HG03342 (cell line): ENCODE data around the gene ITPR1.

Experiments used
- ATAC-seq: cut with Tn5 transposase; IDR thresholded peaks from one replicate; pipeline ENCODE4 v1.9.1; 2021; ENCODE audit warnings: mild to moderate bottlenecking, moderate library complexity; ENCODE audit not compliant: unreplicated experiment

The ITPR1 gene

DNA sequence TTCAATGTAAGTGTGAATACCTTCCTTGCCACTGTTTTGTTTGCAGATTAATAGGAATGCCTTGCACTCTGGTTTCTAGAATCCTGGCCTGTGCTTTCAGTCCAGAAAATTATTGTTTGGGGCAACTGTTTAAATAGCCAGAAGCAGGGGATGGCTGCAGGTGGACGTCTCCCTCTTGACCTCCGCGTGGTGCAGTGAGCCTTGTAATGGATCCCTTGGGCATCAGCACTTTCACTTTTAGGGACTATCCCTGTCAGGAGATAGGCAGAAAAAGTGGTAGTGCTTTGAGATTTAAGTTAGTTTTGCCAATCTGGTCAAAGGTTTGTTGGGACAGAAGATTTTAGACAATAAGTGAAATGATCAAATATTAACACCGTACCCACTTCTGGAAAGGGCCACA, 307.4 kb downstream of the ITPR1 start:
- ATAC-seq, result no peak

DNA sequence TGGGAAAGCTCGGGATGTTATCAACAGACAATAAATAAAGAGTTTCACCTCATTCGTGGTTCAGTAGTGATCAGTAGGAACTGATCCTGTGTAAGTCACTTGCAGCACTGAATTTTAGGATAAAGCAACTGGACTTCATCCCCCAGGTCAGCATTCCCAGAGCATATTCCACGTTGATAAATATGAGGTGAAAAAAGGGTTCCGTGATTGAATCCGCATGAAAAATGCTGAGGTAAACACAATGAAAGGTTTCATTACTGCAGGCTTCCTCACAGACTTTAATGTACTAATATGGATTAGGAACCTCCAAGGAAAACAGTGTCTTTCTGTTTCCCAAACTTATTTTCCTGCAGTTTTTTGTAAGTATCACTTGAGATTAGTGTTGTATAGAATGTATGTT, 308.7 kb downstream of the ITPR1 start:
- ATAC-seq, result no peak

DNA sequence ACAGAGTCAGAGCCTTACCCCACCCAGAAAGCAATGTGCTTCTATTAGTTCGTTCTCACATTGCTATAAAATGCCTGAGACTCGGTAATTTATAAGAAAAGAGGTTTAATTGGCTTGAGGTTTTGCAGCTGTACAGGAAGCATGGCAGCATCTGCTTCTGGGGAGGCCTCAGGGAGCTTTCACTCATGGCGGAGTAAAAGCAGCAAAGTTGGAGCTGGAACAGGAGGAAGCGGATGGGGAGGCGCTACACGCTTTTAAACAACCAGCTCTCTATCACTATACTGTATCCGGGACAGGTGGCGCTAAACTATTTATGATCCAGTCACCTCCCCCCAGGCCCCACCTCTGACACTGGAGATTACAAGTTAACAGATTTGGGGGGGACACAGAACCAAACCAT, 309.8 kb downstream of the ITPR1 start:
- ATAC-seq, result no peak

DNA sequence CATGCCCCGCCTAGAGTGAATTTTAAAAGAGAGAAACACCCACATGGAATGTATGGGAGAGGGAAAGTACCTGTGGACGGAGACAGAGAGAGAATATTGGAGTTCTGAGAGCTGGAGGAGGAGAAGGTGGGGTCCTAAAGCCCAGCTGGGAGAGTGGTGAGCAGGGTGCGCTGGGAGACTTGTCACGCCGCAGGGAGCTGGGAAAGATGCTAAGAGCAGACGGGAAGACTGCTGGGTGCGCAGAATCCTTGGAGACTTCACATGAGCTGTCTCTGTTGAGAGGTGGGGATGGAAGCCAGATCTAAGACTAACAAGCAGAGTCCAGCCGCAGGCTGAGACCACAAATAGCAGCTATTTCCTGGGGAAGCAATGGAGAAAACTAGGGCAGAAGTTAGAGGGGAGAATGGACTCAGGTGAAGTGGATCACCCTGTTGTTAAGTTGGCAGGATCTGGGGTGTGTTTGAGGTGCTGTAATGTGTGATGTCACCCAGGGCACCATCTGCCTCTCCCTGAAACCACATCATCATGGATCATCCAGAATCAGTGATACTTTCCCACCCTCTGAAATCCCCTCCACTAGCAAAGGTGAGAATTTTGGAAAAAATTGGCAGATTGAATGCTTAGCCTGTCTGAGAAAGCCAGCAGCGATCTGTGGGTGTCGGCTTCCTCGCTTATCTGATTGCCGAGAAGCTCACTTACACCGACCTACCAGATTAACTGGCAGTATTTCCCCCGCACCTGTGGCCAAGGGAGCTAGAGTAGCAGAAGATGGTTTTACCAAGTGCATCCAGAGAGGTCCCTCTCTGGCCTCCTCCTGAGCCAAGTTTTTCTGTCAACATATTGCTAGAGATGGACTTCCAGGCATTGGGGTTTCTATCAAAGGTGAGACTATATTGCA, 311.3 kb downstream of the ITPR1 start:
- no peak for ATAC-seq

DNA sequence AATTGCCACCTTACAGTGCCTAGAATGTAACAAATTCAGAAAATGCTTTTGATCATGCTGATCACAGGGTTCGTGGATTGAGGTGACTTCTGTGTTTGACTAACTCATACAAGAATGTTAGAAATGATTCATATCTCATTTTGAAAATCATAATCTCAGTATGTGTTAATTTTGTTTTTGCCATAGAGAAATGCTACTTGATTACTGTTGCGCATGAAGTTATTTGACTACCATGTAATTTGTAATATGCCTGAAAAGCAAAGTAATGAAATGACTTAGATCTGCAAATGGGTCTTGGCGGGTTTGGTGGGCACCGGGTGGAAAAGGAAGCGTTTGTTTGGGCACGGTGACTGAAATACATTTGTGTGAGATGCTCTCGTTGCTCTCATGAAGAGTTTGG, 312.5 kb downstream of the ITPR1 start:
- no peak for ATAC-seq

DNA sequence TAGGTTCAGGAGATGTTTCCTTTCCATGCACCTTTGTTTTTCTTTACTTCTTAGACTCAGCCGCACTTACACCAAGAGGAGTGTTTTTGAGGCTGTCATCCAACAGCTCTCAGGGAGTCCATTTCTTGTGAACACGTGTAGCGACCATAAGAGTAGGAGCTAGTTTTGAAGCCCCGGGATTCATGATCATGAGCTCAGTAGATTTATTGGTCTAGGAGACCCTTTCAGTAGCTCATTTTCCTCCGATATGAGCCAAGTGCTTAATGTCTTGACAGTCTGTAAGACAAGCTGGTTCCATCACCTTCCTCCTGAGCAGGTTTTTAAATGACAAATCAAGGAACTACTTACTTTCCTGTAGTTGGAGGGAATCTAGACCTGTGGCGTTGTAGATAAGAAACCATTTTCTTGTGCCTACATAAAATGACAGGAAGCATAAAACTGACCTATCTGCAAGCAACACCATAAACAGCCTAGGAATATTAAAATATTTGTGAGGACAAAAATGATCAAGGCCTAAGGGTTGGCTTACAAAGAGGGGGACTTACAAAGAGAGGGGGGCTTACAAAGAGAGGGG, 313.5 kb downstream of the ITPR1 start:
- ATAC-seq, result no peak

DNA sequence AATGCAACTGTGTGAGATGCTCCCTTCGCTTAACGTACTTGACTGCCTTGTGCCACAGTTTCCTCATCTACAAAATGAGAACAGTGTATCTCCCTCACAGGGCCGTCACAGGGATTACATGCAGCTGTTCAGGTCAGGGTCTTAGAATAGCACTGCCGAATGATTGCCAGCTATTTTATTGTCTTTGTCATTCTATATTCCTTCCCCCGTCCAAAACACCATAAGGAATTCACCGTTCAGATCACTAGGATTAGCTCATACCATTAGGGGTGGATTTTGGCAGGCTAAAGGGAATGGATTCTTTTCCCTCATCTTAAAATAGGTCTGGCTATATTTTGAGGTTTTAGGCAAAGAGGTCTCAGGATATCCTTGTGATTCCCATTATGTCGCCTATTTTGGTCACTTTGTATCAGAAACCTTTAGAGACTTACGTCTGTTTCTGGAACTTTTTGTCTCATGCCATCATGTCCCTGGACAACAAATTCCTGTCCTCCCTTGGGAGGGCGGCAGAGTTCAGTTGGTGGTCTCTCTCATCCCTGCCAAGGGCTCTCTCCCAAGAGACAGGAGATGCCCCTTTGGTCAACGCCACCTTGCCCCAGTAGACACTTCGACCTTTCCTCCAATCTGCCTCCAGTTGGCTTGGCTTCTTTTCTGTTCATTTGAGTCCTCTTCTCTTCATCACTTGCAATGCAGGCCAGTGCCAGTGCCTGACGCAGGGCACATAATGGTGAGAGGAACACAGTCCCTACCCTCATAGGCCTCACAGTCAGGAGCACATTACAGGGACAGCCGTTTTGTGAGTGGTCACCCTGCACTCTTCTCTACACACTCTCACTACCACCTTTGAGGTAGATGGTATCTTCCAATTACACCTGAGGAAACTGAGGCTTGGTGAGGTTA, 314.5 kb downstream of the ITPR1 start:
- no peak for ATAC-seq

DNA sequence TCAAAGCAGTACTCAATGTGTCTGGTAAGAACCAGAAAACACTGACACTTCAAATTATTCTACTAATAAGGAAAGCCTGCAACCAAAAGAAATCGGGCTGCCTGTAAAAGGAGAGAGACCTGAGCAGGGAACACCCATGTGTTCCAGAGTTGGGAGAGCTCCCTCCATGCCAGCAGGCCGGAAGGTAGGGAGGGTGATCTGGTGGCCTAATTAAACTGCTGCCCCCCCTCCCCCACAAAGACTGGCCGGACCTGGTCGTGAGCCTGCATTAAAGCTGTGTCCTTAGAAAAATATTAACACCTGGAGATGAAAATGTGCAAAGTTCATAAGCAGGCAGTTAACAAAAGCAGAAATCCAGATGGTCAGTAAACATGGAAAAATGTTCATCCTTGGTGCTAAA, 315.5 kb downstream of the ITPR1 start:
- no peak for ATAC-seq

DNA sequence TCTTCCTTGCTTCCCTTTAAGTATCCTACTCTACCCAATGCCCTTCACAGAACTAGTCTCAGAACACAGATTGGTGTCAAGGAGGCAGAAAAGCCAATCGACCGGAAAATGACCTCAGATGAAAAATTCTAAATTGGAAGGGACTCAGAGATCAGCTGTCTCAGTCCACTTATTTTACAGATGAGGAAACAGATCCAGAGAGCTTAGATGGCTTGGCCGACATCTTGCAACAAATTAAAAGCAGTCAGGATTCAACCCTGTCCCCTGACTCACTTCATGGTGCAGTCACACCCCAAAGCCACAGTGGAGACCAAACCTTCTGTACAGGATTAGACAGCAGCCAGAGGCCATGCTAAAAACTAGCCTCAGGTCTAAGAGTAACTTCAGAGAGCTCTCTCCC, 316.8 kb downstream of the ITPR1 start:
- ATAC-seq, result no peak

DNA sequence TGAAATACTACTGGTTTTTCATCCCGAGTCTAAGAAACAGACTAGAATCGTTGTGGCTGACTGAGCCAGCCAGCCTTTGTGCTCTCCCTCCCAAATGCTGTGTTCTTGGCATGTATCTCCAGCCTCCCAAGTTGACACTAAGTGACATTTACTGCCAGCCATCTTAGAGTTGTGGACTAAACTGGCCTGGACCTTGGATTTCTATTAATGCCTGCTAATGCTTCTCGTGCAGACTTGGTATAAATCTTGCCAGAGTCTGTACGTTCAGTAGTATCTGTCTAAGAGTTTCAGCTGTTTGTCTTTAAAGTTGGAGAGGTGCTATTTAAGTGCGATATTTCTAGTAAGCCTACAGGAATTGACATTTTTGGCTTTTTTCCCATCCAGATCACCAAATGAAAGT, 319.4 kb downstream of the ITPR1 start:
- ATAC-seq, result no peak

DNA sequence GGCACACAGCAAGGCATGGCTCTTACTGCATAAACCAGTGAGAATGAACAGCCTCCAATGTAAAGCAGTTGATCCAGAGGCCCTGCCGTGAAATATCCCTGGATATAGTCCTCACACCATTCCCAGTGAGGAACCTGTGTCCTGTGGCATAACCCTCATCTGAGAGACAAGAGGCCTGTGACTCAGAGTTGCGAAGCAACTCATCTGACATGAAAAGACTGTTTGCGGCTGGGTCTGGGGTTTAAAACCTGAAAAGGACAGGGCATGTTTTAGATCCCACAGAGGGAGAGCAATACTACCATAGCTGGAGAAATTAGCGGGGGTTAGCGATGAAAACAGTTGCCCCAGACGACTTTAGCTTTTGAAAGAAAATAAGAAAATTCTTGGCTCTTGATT, 320.8 kb downstream of the ITPR1 start:
- ATAC-seq, result no peak

DNA sequence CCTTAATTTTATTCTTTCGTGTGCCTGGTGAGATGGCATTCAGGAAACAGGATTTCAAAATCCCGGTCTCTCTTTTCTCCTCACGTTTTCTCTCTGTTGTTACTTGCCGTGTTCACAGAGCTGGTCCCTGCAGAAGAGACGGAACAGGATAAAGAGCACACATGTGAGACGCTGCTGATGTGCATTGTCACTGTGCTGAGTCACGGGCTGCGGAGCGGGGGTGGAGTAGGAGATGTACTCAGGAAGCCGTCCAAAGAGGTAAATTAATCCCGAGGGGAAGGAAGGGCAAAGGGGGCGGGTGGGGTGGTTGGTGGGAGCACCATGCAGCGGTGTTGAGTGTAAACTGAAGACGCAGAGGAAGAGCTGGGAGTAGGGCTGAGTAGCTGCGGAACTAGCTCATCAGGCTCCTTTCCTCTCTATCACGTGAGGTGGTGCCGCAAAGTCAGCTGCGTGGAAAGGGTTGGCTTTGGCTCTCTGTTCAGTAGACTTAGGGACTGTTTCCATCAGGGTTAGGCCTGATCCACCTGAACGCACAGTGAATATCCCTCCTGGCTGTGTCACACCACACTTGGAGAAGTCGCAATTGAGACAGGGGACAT, 321.3 kb downstream of the ITPR1 start:
- no peak for ATAC-seq

DNA sequence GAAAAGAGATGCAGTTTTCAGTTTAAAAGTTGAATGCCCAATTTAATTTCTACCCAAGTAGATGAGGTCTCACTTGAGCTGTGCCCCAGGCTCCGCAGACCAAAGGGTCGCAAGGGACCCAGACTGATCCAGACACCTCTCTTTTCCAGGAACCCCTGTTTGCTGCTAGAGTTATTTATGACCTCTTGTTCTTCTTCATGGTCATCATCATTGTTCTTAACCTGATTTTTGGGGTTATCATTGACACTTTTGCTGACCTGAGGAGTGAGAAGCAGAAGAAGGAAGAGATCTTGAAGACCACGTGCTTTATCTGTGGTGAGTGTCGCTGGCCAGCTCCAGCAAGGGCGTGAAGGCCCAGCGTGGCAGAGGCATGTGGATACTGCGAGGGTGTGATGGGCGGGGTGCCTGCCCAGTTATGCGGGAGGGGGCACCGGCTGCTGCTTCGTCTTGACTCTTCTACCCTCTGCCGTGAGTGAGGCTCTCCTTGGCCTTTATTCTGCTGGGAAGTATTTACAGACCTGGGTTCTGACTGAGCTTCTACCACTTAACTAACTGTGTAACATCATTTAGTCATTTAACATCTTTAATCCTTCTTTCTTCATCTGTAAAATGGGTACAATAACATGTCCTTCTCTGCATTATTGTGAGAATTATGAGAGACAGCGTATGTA, 321.9 kb downstream of the ITPR1 start:
- ATAC-seq, result no peak

DNA sequence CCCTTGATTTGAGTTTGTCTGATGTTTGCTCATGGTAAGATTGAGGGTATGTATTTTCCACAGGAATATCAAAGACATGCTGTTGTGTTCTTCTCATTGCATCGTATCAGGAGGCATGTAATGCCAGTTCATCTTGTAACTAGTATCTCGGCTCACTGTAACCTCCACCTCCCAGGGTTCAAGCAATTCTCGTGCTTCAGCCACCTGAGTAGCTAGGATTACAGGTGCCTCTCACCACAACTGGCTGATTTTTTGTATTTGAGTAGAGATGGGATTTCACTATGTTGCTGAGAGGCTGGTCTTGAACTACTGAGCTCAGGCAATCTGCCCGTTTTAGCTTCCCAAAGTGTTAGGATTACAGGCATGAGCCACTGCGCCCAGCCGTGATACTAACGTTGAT, 323.2 kb downstream of the ITPR1 start:
- ATAC-seq, result no peak

DNA sequence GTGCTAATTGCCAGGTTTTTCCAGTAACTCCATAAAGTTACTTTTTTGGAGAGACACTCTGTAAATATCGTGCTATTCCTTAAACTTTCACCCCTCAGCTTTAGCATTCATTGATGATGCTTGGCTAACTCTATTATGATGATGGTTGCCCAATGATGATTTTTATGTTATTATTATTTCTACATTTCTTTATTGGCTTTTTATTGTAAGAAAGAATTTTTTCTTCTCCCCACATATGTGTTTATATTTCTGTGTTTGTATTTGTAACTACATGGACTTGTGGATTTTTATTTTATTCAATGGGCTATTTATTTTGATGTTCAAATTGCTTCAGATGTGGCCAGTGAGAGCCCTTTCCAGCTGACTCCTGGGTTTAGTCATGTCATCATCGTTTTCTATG, 323.6 kb downstream of the ITPR1 start:
- ATAC-seq, result no peak

DNA sequence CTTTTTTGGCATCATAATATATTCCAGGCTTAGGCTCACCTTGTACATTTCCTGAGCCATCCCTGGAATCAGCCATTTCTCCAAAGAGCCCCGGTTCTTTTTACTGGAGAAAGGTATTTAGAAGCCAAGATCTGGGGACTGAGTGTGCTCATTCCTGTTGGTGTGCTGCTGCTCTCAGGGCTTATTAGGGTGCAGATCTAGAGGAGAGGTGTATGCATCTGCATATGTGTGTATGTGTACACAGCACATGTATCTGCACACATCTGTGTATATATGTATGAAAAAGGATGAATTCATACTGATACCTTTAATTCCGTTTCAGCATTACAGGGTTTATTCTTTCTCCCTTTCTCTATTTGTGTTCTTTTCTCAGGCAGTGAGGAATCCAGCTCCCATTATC, 324.0 kb downstream of the ITPR1 start:
- no peak for ATAC-seq

DNA sequence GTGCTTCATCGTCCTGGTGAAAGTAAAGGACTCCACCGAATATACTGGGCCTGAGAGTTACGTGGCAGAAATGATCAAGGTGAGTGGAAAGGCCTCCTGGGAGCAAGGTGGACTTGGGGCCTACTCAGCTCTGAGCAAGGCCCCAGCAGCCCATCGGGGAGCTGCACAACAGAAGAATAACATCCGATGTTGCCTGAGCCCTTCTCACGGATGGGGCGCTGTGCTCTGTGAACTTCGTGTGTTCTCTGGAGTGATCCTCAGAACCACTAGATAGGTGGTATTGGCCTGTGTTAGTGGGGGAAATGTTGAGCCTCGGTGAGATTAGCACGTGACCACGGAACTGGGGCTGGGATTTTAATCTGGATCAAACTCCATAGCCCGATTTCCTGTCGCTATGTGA, 325.0 kb downstream of the ITPR1 start:
- no peak for ATAC-seq

DNA sequence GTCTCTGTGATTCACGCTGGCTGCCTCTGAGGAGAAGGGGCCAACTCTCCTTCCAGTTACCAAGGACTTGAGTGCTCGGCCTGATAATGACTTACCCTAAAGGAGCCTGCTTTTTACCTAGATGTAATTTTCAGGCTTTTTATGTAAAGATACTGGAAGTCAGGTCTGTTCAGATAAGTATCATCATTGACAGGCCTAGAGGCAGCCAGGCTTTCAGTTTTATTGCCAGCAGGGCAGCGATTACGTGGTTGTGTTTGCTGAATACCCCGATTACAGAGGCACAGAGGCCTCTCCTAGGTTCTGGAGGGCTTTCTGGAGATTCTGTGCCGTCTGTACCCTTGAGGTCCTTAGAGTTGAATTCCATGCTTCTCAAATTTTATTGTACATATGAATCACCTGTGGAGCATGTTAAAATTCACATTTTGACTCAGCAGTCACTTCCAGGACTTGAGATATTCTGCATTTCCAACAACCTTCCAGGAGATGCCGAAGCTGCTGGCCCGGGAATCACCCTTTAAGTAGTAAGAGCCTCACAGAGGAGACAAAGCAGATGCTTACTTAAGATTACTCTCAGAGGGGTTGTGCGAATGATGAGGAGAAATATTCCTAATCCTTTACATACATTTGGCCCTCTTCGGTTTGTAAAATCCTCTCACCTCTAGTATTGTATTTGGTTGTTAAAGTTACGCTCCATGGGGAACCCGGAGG, 326.0 kb downstream of the ITPR1 start:
- no peak for ATAC-seq

DNA sequence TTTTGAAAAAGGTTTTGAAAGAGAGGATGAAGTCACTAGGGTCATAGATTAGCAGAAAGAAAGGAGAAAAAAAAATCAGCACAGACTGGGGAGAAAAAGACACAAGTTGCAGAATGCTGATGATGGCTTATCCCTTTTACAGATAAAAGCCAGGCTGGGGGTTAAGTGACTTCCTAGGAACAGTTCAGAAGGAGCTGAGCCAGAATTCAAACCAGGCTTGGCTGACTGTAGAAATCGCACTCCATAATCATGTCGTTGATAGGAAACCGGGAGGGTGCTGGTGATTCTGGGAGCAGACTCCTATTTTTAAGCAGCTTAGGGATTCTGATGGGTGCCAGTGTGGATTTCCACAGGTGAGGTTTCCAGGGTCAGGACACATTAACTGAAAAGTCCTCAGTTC, 326.6 kb downstream of the ITPR1 start:
- no peak for ATAC-seq
